SK-N-SH (cell line): Measurements from ENCODE around the gene ISOC1. TPM values are rescaled to one million over a fixed set of nuclear protein-coding genes. Genes with fewer than 3 reads are reported as not detected.
A peak's percentile ranks its signal among the peaks of the same experiment; 100 is the strongest.

Source experiments
- CTCF ChIA-PET: fragments of 300-600, 350-600 bp; formaldehyde crosslinking; extraction: SDS; loops from one replicate; lab custom pipeline; 2021; lab: Yijun Ruan, JAX
- POLR2A ChIA-PET: fragments of 350-600 bp; sonication (Branson Sonifier 250); formaldehyde crosslinking; extraction: SDS; loops from one replicate; lab custom pipeline; 2020; ENCODE audit warnings: antibody characterized with exemption, inconsistent platforms; lab: Yijun Ruan, JAX
- DNase-seq: peaks from one replicate; pipeline ENCODE4 v3.0.0; 2012
- H2AFZ ChIP-seq: fragments of 200-600 bp; sonication (generic); 2 replicates; pipeline ENCODE4 v1.8.1; 2016; ENCODE audit warnings: antibody characterized with exemption, mild to moderate bottlenecking, low read depth
- H3F3A ChIP-seq: fragments of 200-600 bp; sonication (generic); replicated peaks from 2 replicates; pipeline ENCODE3; 2016; ENCODE audit warnings: antibody characterized with exemption, mild to moderate bottlenecking; ENCODE audit not compliant: insufficient read depth
- H3K27ac ChIP-seq, 2 experiments: fragments of 200-500 bp in 1 of 2; fragments of 200-600 bp in 1 of 2; sonication (Bioruptor generic) in 1 of 2; sonication (generic), shearing (Covaris generic) in 1 of 2; 2 replicates each; pipeline versions ENCODE4 v1.5.1 to v1.6.1; 2014 to 2016; ENCODE audit warnings: low read depth in 2 of 2, inconsistent platforms in 1 of 2, low read length in 1 of 2, mild to moderate bottlenecking in 1 of 2, mixed read lengths in 1 of 2
- H3K27me3 ChIP-seq: fragments of 200-600 bp; sonication (generic), shearing (Covaris generic); 2 replicates; pipeline ENCODE4 v1.6.1; 2016; ENCODE audit warnings: mixed run types; ENCODE audit not compliant: insufficient read depth
- H3K36me3 ChIP-seq, 2 experiments: fragments of 200-500 bp in 1 of 2; fragments of 200-600 bp in 1 of 2; sonication (Bioruptor generic) in 1 of 2; sonication (generic) in 1 of 2; replicated peaks in 1 of 2; 2 replicates each; pipeline versions ENCODE3 to v1.5.1; 2014 to 2016; ENCODE audit warnings: low read length in 1 of 2, mild to moderate bottlenecking in 1 of 2; ENCODE audit not compliant: insufficient read depth in 2 of 2, control insufficient read depth in 1 of 2
- H3K4me1 ChIP-seq, 2 experiments: fragments of 200-500 bp in 1 of 2; fragments of 200-600 bp in 1 of 2; sonication (Bioruptor generic) in 1 of 2; sonication (generic), shearing (Covaris generic) in 1 of 2; 2 replicates each; pipeline versions ENCODE4 v1.5.1 to v1.6.1; 2014 to 2016; ENCODE audit warnings: low read depth in 1 of 2, low read length in 1 of 2, mixed run types in 1 of 2; ENCODE audit not compliant: insufficient read depth in 2 of 2, control insufficient read depth in 1 of 2
- H3K4me2 ChIP-seq: fragments of 200-600 bp; sonication (generic), shearing (Covaris generic); 2 replicates; pipeline ENCODE4 v1.6.1; 2017; ENCODE audit warnings: mixed run types
- H3K4me3 ChIP-seq, 2 experiments: fragments of 200-500 bp in 1 of 2; fragments of 200-600 bp in 1 of 2; sonication (Bioruptor generic) in 1 of 2; sonication (generic), shearing (Covaris generic) in 1 of 2; 2 replicates each; pipeline versions ENCODE4 v1.5.1 to v1.8.1; 2014 to 2016; ENCODE audit warnings: low read depth in 2 of 2, inconsistent platforms in 1 of 2, low read length in 1 of 2, mild to moderate bottlenecking in 1 of 2, mixed read lengths in 1 of 2, moderate library complexity in 1 of 2
- H3K79me2 ChIP-seq: fragments of 200-600 bp; sonication (generic); 2 replicates; pipeline ENCODE4 v1.8.1; 2017; ENCODE audit warnings: mild to moderate bottlenecking; ENCODE audit not compliant: insufficient read depth
- H3K9ac ChIP-seq: fragments of 200-600 bp; sonication (generic); 2 replicates; pipeline ENCODE4 v1.6.1; 2017; ENCODE audit warnings: mixed run types
- H3K9me2 ChIP-seq: fragments of 200-600 bp; sonication (generic); 2 replicates; pipeline ENCODE4 v1.6.1; 2017; ENCODE audit warnings: mixed run types
- H3K9me3 ChIP-seq: fragments of 200-600 bp; sonication (generic); 2 replicates; pipeline ENCODE4 v1.6.1; 2017; ENCODE audit warnings: mixed run types, mild to moderate bottlenecking, moderate library complexity
- H4K20me1 ChIP-seq: fragments of 200-600 bp; sonication (generic); 2 replicates; pipeline ENCODE4 v1.6.1; 2017; ENCODE audit warnings: mild to moderate bottlenecking, mixed run types; ENCODE audit not compliant: insufficient read depth
- CTCF ChIP-seq: fragments of 200-600 bp; sonication (generic); IDR thresholded peaks from 2 replicates; pipeline ENCODE4 v1.6.1; 2017; ENCODE audit warnings: antibody characterized with exemption, mild to moderate bottlenecking, moderate library complexity
- FOSL2 ChIP-seq: IDR thresholded peaks from 2 replicates; pipeline ENCODE4 v1.4.0; 2012; ENCODE audit warnings: low read depth, mild to moderate bottlenecking, moderate library complexity, borderline replicate concordance
- JUND ChIP-seq: IDR thresholded peaks from 2 replicates; pipeline ENCODE4 v1.4.0; 2012
- PBX3 ChIP-seq: IDR thresholded peaks from 2 replicates; pipeline ENCODE4; 2012
- SIN3A ChIP-seq: IDR thresholded peaks from 2 replicates; pipeline ENCODE4 v1.6.1; 2012; ENCODE audit warnings: low read depth, mild to moderate bottlenecking, low read length, moderate library complexity, borderline replicate concordance
- TAF1 ChIP-seq: IDR thresholded peaks from 2 replicates; pipeline ENCODE4 v1.6.1; 2012; ENCODE audit warnings: low read depth, mild to moderate bottlenecking, low read length, moderate library complexity, borderline replicate concordance
- USF2 ChIP-seq: fragments of 150-350 bp; IDR thresholded peaks from 2 replicates; pipeline ENCODE4 v1.6.1; 2017; ENCODE audit warnings: antibody characterized with exemption, low read length, low read depth, borderline replicate concordance
- YY1 ChIP-seq: IDR thresholded peaks from 2 replicates; pipeline ENCODE4 v1.4.0; 2012; ENCODE audit warnings: low read depth, mild to moderate bottlenecking
- WGBS: methylation state at CpG from one replicate; pipeline ENCODE4 v1.1.6; 2017; ENCODE audit warnings: low lambda C conversion rate; 5-methylcytosine and 5-hydroxymethylcytosine counted together
- polyA plus RNA-seq, 3 experiments: library from polyadenylated mRNA; depleted of rRNA; stranded (reverse); fragments of >200 nt; gene quantifications; 2 replicates each; pipeline ENCODE4 v1.2.3, GENCODE V29; 2012

The ISOC1 gene
- polyA plus RNA-seq, 1 of the 3 experiments (the other 2 are of a cell fraction), result 20.6 TPM

GRCh38 chr5:129111351-129111750 is 16.8 kb downstream of the ISOC1 start:
- Histone ChIP-seq H2AFZ (no peak overlapping the region), H3K27me3 (no peaks in the 10 kb centered on the region), H3F3A (no peaks in the 10 kb centered on the region), H3K4me2 (no peak overlapping the region), H3K4me1 (peaks cover 0 to 12% of the 10 kb centered on the region in 2 experiments; a peak in 2 of 4 replicates), H3K9me3 (no peaks in the 10 kb centered on the region), H3K4me3 (no peak overlapping the region), H3K9me2 (no peaks in the 10 kb centered on the region), H3K79me2 (no peaks in the 10 kb centered on the region), H3K36me3 (peaks cover 6 to 57% of the 10 kb centered on the region in 2 experiments), H3K9ac (no peak overlapping the region), H4K20me1 (no peaks in the 10 kb centered on the region), H3K27ac (no peak overlapping the region)
- WGBS, result 93% methylated on average over 2 of the region's 2 CpGs
- no peak for DNase-seq
- ChIA-PET CTCF (interaction anchor here (0.6 to 2.1 kb wide), 6 partner anchors 9 to 206 kb away, joined by 3 to 7 read pairs (median 4); no protein-coding TSS in a partner anchor), POLR2A (no interaction called here)
- TF ChIP-seq FOSL2, result no peak
- no peak for TF ChIP-seq SIN3A
- no peak for TF ChIP-seq JUND
- no peak for TF ChIP-seq TAF1
- no peak for TF ChIP-seq USF2

- 81% methylated on average over 3 of the region's 3 CpGs for WGBS
- H3K9ac ChIP-seq, result no peak overlapping the region
- no peaks in the 10 kb centered on the region for H3K9me3 ChIP-seq
- DNase-seq, result no peak
- H3K36me3 ChIP-seq, result peaks cover 4 to 51% of the 10 kb centered on the region in 2 experiments
- no peaks in the 10 kb centered on the region for H3K79me2 ChIP-seq
- no peak for TF ChIP-seq PBX3
- no peaks in the 10 kb centered on the region for H3K9me2 ChIP-seq
- H3K4me2 ChIP-seq, result no peak overlapping the region
- H3K27ac ChIP-seq, result no peak overlapping the region
- H4K20me1 ChIP-seq, result no peaks in the 10 kb centered on the region
- H3F3A ChIP-seq, result no peaks in the 10 kb centered on the region
- no peak overlapping the region for H2AFZ ChIP-seq
- H3K4me1 ChIP-seq, result peaks cover 0 to 12% of the 10 kb centered on the region in 2 experiments; a peak in 2 of 4 replicates
- H3K4me3 ChIP-seq, result no peak overlapping the region
- POLR2A ChIA-PET, result no interaction called here
- no peaks in the 10 kb centered on the region for H3K27me3 ChIP-seq
- CTCF ChIA-PET, result interaction anchor here (1.2 to 2.1 kb wide), 5 partner anchors 10 to 207 kb away, joined by 3 to 7 read pairs (median 5); no protein-coding TSS in a partner anchor
Observed at GRCh38 chr5:129112295-129112694, 17.7 kb downstream of the ISOC1 start.

- H3K4me2 ChIP-seq, result no peak overlapping the region
- no peaks in the 10 kb centered on the region for H4K20me1 ChIP-seq
- no peaks in the 10 kb centered on the region for H3K27me3 ChIP-seq
- no peaks in the 10 kb centered on the region for H3F3A ChIP-seq
- peaks cover 0 to 16% of the 10 kb centered on the region in 2 experiments; a peak in 2 of 4 replicates for H3K4me1 ChIP-seq
- H3K4me3 ChIP-seq, result no peak overlapping the region
- DNase-seq, result no peak
- H3K27ac ChIP-seq, result no peak overlapping the region
- H3K9me2 ChIP-seq, result no peaks in the 10 kb centered on the region
- H3K9ac ChIP-seq, result no peak overlapping the region
- CTCF ChIA-PET, result interaction anchor here (0.8 to 4.2 kb wide), 3 partner anchors 11 to 18 kb away, joined by 3 to 19 read pairs (median 3); no protein-coding TSS in a partner anchor
- POLR2A ChIA-PET, result no interaction called here
- peaks cover 0 to 41% of the 10 kb centered on the region in 2 experiments for H3K36me3 ChIP-seq
- H2AFZ ChIP-seq, result no peak overlapping the region
- no peaks in the 10 kb centered on the region for H3K9me3 ChIP-seq
- 83% methylated on average over 2 of the region's 2 CpGs for WGBS
- no peaks in the 10 kb centered on the region for H3K79me2 ChIP-seq
- no peak for TF ChIP-seq YY1
- peak; percentile 40 for TF ChIP-seq CTCF
- TF ChIP-seq, all 33 proteins: peak for 1
Observed at GRCh38 chr5:129113867-129114266, 19.3 kb downstream of the ISOC1 start.
